ENCODE measurements around the gene CBLIF.

CBLIF gene

GRCh38 chr11:59807047-59807610 lies 38.2 kb downstream of the CBLIF start:
- TF ChIP-seq CTCF (conservative IDR thresholded peaks at IDR 0.05): no peak
- H3K27ac ChIP-seq: no peak overlapping the region

- no peak for TF ChIP-seq CTCF (conservative IDR thresholded peaks at IDR 0.05)
- no peak overlapping the region for H3K27ac ChIP-seq
Measured at GRCh38 chr11:59804061-59804460, 41.2 kb downstream of the CBLIF start.

- peak; percentile 77 for TF ChIP-seq CTCF (conservative IDR thresholded peaks at IDR 0.05)
- no peak overlapping the region for H3K27ac ChIP-seq
Measured at GRCh38 chr11:59802639-59803176, 42.6 kb downstream of the CBLIF start.

DNA sequence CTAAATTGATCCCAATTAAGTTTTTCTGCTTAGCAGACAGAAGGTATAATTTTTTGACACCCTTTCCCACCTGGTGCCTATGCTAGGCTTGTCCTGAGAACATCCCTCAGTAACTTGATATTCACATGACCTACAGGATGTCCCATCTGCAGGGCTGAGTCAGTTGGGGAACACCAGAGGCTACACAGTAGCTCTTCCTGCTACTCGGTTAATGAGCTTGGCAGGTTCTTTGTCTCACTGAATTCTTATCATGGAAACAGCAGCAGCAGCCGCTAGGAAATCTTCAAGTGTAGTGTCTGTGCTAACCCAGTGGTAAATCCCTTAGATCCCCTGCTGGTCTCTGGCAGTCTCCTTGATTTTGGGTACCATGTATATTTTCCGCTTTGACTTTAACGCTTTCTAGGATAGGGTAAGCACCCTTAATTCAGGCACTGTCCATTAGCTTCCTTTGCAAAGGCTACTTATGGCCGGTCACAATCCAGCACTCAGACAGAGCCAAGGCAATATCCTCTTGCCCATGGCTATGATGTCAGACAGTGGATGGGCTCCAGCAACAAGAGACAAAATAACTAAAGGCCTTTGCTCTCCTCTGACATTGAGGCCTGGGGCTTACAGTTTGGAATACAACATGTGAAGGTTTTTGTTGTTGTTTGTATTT lies 43.2 kb downstream of the CBLIF start:
- no peak for TF ChIP-seq CTCF (conservative IDR thresholded peaks at IDR 0.05)

GRCh38 chr11:59801160-59801706 lies 44.1 kb downstream of the CBLIF start:
- no peak overlapping the region for H3K27ac ChIP-seq
- no peak for TF ChIP-seq CTCF (conservative IDR thresholded peaks at IDR 0.05)

More for the DNA sequence above, 43.2 kb downstream of the CBLIF start:
- H3K27ac ChIP-seq: no peak overlapping the region

GRCh38 chr11:59800390-59801025 lies 44.8 kb downstream of the CBLIF start:
- TF ChIP-seq CTCF (conservative IDR thresholded peaks at IDR 0.05): no peak
- H3K27ac ChIP-seq: no peak overlapping the region

- no peak overlapping the region for H3K27ac ChIP-seq
- no peak for TF ChIP-seq CTCF (conservative IDR thresholded peaks at IDR 0.05)
Measured at GRCh38 chr11:59794417-59794816, 50.9 kb downstream of the CBLIF start.
